K562 (cell line): ENCODE results near the gene ESD. TPM values are rescaled to one million over a fixed set of nuclear protein-coding genes. Genes with fewer than 3 reads are reported as not detected.

Experiments
- HNRNPL ChIP-seq: fragments of 200-400 bp; formaldehyde crosslinking; IDR thresholded peaks from 2 replicates; pipeline ENCODE4 v1.6.1; 2017; ENCODE audit warnings: low read depth, mild to moderate bottlenecking, low read length
- ZMIZ1 ChIP-seq, 2 experiments: fragments of 150-350 bp in 1 of 2; IDR thresholded peaks; 2 replicates each; pipeline ENCODE4 v1.6.1; 2012 to 2016; ENCODE audit warnings: low read depth in 2 of 2, low read length in 2 of 2, mild to moderate bottlenecking in 1 of 2, moderate library complexity in 1 of 2
- polyA plus RNA-seq, 8 experiments: library from polyadenylated mRNA; depleted of rRNA in 4 of 8; stranded (reverse) in 5 of 8; unstranded in 3 of 8; fragments of >200 nt; fragmentation: Nextera tagmentation in 2 of 8; fragmentation: Illumina TruSeq in 1 of 8; extraction: Ambion mirVana in 2 of 8; extraction: Trizol in 1 of 8; gene quantifications; 2 replicates each; pipeline versions ENCODE4 v1.2.1 to v1.2.3, GENCODE V29; 2011 to 2014; ENCODE audit warnings: inconsistent platforms in 1 of 8, missing spikeins in 1 of 8
- total RNA-seq, 7 experiments: library from RNA; depleted of rRNA in 6 of 7; stranded (reverse); fragments of >200 nt in 6 of 7; fragmentation: Illumina TruSeq in 2 of 7; extraction: Trizol in 2 of 7; gene quantifications; 2 replicates each; pipeline versions ENCODE4 v1.2.1 to v1.2.3, GENCODE V29; 2011 to 2021; ENCODE audit warnings: low replicate concordance in 1 of 7
- TF ChIP-seq, protein P1 (sequence below), 2 experiments: fragments of 450-650 bp in 1 of 2; sonication (generic) in 1 of 2; formaldehyde crosslinking in 1 of 2; IDR thresholded peaks; 2 replicates each; pipeline versions ENCODE4 v1.7.1 to v1.9.0; 2016 to 2022; ENCODE audit warnings: inconsistent platforms in 1 of 2, mild to moderate bottlenecking in 1 of 2, missing genetic modification reagents in 1 of 2

The ESD gene
- total and polyA plus RNA-seq, 9 of the 15 experiments (the other 6 are each of a cell fraction or from before 2014, with no cell fraction given) = 88.9 to 402 (median 232) TPM

DNA sequence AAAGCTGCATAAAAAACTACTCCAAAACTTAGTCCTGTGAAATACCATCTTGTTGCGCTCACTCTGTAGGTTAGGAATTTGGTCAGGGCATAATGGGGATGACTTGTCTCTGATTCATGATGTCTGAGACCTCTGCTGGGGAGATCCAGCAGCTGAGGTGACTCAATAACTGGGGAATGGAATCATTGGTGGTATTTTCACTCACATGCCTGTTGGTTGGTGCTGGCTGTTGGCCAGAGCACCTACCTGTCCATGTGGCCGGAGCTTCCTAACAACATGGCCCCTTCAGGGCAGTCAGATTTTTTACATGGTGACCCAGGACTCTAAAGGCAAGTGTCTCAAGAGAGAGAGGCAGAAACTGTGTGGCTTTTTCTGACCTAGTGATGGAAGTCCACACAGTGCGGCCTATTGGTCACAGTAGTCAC, 7.4 kb upstream of the ESD start (continued):
- TF ChIP-seq ZMIZ1 (IDR thresholded peaks at IDR 0.05; ENCODE audit: low read depth in 2 of 2, low read length in 2 of 2) (no peak), HNRNPL (no peak)
- TF ChIP-seq, protein P1, sequence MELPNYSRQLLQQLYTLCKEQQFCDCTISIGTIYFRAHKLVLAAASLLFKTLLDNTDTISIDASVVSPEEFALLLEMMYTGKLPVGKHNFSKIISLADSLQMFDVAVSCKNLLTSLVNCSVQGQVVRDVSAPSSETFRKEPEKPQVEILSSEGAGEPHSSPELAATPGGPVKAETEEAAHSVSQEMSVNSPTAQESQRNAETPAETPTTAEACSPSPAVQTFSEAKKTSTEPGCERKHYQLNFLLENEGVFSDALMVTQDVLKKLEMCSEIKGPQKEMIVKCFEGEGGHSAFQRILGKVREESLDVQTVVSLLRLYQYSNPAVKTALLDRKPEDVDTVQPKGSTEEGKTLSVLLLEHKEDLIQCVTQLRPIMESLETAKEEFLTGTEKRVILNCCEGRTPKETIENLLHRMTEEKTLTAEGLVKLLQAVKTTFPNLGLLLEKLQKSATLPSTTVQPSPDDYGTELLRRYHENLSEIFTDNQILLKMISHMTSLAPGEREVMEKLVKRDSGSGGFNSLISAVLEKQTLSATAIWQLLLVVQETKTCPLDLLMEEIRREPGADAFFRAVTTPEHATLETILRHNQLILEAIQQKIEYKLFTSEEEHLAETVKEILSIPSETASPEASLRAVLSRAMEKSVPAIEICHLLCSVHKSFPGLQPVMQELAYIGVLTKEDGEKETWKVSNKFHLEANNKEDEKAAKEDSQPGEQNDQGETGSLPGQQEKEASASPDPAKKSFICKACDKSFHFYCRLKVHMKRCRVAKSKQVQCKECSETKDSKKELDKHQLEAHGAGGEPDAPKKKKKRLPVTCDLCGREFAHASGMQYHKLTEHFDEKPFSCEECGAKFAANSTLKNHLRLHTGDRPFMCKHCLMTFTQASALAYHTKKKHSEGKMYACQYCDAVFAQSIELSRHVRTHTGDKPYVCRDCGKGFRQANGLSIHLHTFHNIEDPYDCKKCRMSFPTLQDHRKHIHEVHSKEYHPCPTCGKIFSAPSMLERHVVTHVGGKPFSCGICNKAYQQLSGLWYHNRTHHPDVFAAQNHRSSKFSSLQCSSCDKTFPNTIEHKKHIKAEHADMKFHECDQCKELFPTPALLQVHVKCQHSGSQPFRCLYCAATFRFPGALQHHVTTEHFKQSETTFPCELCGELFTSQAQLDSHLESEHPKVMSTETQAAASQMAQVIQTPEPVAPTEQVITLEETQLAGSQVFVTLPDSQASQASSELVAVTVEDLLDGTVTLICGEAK (IDR thresholded peaks at IDR 0.05) = no peak
- TF ChIP-seq, protein P1 (CRISPR knock-in tag; IDR thresholded peaks at IDR 0.05) = no peak
